ENCODE results near the gene COL4A1.
"Not testable (repeated sequence)": the region's sequence is repeated elsewhere in the genome, so short reads cannot be mapped to it uniquely, and the experiment has no call there.

Gene COL4A1

GRCh38 chr13:110323172-110323891 lies 16.4 kb upstream of the COL4A1 start:
- CTCF ChIA-PET: no interaction called here
- no peak for DNase-seq (ENCODE audit: extremely low spot score)
- POLR2A ChIA-PET: interaction anchor here (1.3 to 1.4 kb wide), 2 partner anchors 15 to 48 kb away, joined by 3 read pairs; no protein-coding TSS in a partner anchor
- TF ChIP-seq ARNT (IDR thresholded peaks at IDR 0.05): no peak
- TF ChIP-seq FOXA1 (IDR thresholded peaks at IDR 0.05): no peak
- no peak for TF ChIP-seq SP1 (IDR thresholded peaks at IDR 0.05)
- TF ChIP-seq FOXK2 (IDR thresholded peaks at IDR 0.05): no peak
- no peak for TF ChIP-seq PKNOX1 (IDR thresholded peaks at IDR 0.05)
- TF ChIP-seq NFRKB (IDR thresholded peaks at IDR 0.05): no peak
- no peak for TF ChIP-seq L3MBTL2 (conservative IDR thresholded peaks at IDR 0.05)

- TF ChIP-seq NFRKB (IDR thresholded peaks at IDR 0.05) (no peak), ARNT (IDR thresholded peaks at IDR 0.05) (no peak), ZNF384 (IDR thresholded peaks at IDR 0.05) (no peak), SUZ12 (IDR thresholded peaks at IDR 0.05) (no peak), ELF4 (IDR thresholded peaks at IDR 0.05) (no peak), PKNOX1 (IDR thresholded peaks at IDR 0.05) (no peak), SP1 (IDR thresholded peaks at IDR 0.05) (no peak), HDGF (IDR thresholded peaks at IDR 0.05; ENCODE audit: borderline replicate concordance) (no peak), TARDBP (IDR thresholded peaks at IDR 0.05) (no peak), FOXA1 (IDR thresholded peaks at IDR 0.05) (no peak), FOXM1 (IDR thresholded peaks at IDR 0.05; ENCODE audit: borderline replicate concordance) (no peak), LEF1 (IDR thresholded peaks at IDR 0.05; ENCODE audit: borderline replicate concordance) (no peak), FOXK2 (IDR thresholded peaks at IDR 0.05) (no peak), L3MBTL2 (conservative IDR thresholded peaks at IDR 0.05) (no peak), BHLHE40 (IDR thresholded peaks at IDR 0.05; ENCODE audit: borderline replicate concordance) (no peak), CTBP1 (IDR thresholded peaks at IDR 0.05; ENCODE audit: borderline replicate concordance) (no peak)
- ChIA-PET POLR2A (interaction anchor here (1.3 to 1.4 kb wide), 2 partner anchors 15 to 48 kb away, joined by 3 read pairs; no protein-coding TSS in a partner anchor), CTCF (no interaction called here)
- no peak for DNase-seq (ENCODE audit: extremely low spot score)
Measured at GRCh38 chr13:110322828-110323171, 15.8 kb upstream of the COL4A1 start.

GRCh38 chr13:110322126-110322827 lies 15.3 kb upstream of the COL4A1 start:
- TF ChIP-seq ZNF384 (IDR thresholded peaks at IDR 0.05): no peak
- no peak for TF ChIP-seq SP1 (IDR thresholded peaks at IDR 0.05)
- no peak for TF ChIP-seq LEF1 (IDR thresholded peaks at IDR 0.05; ENCODE audit: borderline replicate concordance)
- no peak for TF ChIP-seq ARNT (IDR thresholded peaks at IDR 0.05)
- no peak for DNase-seq (ENCODE audit: extremely low spot score)
- POLR2A ChIA-PET: interaction anchor here (1.3 to 1.4 kb wide), 2 partner anchors 14 to 47 kb away, joined by 3 read pairs; no protein-coding TSS in a partner anchor
- CTCF ChIA-PET: no interaction called here

GRCh38 chr13:110321573-110321972 lies 14.6 kb upstream of the COL4A1 start:
- CTCF ChIA-PET; DNase-seq (ENCODE audit: extremely low spot score); POLR2A ChIA-PET: not testable (repeated sequence)

- ChIA-PET CTCF (no interaction called here), POLR2A (no interaction called here)
- TF ChIP-seq LEF1 (IDR thresholded peaks at IDR 0.05; ENCODE audit: borderline replicate concordance) (no peak), HDGF (IDR thresholded peaks at IDR 0.05; ENCODE audit: borderline replicate concordance) (no peak), ELF4 (IDR thresholded peaks at IDR 0.05) (no peak), ARNT (IDR thresholded peaks at IDR 0.05) (no peak), NFRKB (IDR thresholded peaks at IDR 0.05) (no peak), FOXK2 (IDR thresholded peaks at IDR 0.05) (no peak), PKNOX1 (IDR thresholded peaks at IDR 0.05) (no peak)
- no peak for DNase-seq (ENCODE audit: extremely low spot score)
Measured at GRCh38 chr13:110320645-110321044, 13.7 kb upstream of the COL4A1 start.

GRCh38 chr13:110319774-110320509 lies 13.0 kb upstream of the COL4A1 start:
- TF ChIP-seq HDGF (IDR thresholded peaks at IDR 0.05; ENCODE audit: borderline replicate concordance): no peak
- TF ChIP-seq ZNF384 (IDR thresholded peaks at IDR 0.05): no peak
- TF ChIP-seq BHLHE40 (IDR thresholded peaks at IDR 0.05; ENCODE audit: borderline replicate concordance): no peak
- no peak for TF ChIP-seq LEF1 (IDR thresholded peaks at IDR 0.05; ENCODE audit: borderline replicate concordance)
- TF ChIP-seq TARDBP (IDR thresholded peaks at IDR 0.05): no peak
- no peak for TF ChIP-seq FOXK2 (IDR thresholded peaks at IDR 0.05)
- no peak for TF ChIP-seq ARNT (IDR thresholded peaks at IDR 0.05)
- no peak for TF ChIP-seq FOXM1 (IDR thresholded peaks at IDR 0.05; ENCODE audit: borderline replicate concordance)
- no peak for TF ChIP-seq CTBP1 (IDR thresholded peaks at IDR 0.05; ENCODE audit: borderline replicate concordance)
- TF ChIP-seq NFRKB (IDR thresholded peaks at IDR 0.05): no peak
- no peak for TF ChIP-seq SP1 (IDR thresholded peaks at IDR 0.05)
- TF ChIP-seq L3MBTL2 (conservative IDR thresholded peaks at IDR 0.05): no peak
- TF ChIP-seq ELF4 (IDR thresholded peaks at IDR 0.05): no peak
- no peak for DNase-seq (ENCODE audit: extremely low spot score)
- POLR2A ChIA-PET: no interaction called here
- CTCF ChIA-PET: no interaction called here

All from HEK293T (cell line).